Smooth muscle cell of the brain vasculature (primary cell): ENCODE results near the gene OSBPL6.
"Not testable (repeated sequence)": the region's sequence is repeated elsewhere in the genome, so short reads cannot be mapped to it uniquely, and the experiment has no call there.

Source experiments
- DNase-seq: peaks from one replicate; pipeline ENCODE4 v3.0.0-alpha.2; 2012; ENCODE audit warnings: low read depth, low spot score

OSBPL6 gene

DNA sequence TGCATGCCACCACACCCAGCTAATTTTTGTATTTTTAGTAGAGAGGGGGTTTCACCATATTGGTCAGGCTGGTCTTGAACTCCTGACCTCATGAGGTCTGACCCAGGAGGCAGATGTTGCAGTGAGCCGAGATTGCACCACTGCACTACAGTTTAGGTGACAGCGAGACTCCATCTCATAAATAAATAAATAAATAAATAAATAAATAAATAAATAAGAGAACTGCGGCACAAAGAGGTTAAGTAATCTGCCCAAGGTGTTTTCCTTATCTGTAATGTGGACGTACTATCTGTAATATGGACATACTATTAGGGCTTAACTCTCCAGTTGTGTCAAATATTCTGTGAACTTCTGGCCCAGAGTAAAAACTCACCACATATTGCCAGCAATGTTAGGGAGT, 4.1 kb downstream of the OSBPL6 start:
- not testable (repeated sequence) for DNase-seq

GRCh38 chr2:178199334-178199733, 5.0 kb downstream of the OSBPL6 start:
- DNase-seq = no peak

- DNase-seq = no peak
Measured at GRCh38 chr2:178200331-178200730, 6.0 kb downstream of the OSBPL6 start.

GRCh38 chr2:178202927-178203326, 8.6 kb downstream of the OSBPL6 start:
- DNase-seq = no peak

- DNase-seq = no peak
Measured at GRCh38 chr2:178204977-178205376, 10.7 kb downstream of the OSBPL6 start.

DNA sequence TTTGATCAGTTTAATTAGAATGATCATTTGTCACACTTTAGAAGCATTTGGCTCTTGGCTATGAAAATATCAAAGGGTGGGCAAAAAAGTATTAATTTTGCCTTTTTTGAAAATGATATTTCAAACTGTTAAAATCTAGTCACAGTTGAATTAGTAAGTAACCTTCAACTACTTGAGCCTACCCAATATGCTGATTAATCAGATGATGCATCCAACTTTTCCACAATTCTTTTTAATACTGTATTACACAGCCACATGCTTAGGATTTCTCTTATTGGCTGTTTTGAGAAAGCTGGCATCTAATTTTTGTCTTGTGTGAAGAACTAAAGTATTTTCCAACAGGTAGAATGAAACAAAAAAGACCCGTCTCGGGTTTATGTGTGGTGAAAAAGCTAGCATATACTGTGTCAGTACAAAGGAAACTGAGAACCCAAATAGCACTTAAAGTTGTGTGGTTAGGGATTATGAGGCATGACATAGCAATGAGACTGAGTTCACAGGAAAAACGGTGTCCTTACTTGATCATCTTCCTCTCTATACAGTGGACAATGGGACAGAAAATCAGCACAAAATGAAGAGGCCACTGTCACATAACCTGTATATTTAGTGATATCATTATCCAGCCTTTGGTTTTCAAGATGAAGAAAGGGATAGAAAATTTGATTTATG, 11.7 kb downstream of the OSBPL6 start:
- DNase-seq = no peak

DNA sequence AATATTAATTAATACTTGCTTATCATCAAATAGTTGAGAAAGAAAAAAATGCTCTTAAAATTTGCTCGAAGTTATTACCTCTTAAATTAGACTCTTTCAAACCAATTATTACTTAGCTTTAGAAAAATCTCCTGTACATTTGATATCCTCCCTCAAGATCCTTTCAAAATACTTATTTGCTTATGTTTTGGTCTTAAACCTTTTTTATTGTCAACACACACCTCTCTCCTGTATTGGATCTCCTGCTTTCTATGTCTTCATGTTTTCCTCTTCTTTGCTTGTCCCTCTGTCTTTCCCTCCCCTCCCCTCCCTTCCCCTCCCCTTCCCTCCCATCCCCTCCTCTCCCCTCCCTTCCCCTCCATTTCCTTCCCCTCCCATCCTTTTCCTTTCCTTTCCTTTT, 14.0 kb downstream of the OSBPL6 start:
- no peak for DNase-seq

GRCh38 chr2:178208817-178209216, 14.5 kb downstream of the OSBPL6 start:
- no peak for DNase-seq

DNA sequence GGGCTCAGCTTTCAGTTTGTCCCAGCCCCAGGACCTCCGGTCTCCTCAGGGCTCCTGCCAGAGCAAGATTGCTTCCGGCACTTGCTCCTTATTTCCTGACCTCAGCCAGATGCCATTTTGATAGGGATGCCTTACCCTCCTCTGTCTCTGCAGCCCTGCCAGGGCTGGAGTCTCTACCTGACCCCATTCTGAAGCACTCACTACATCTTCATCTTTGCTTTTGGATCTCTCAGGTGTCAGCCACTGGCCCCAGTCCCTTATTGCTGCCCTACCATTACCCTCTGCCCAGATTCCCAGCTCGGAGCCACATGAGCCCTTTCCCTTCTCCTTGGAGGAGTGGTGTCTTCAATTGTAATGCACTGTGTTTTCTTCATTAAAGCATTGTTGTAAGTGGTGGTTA, 17.1 kb downstream of the OSBPL6 start:
- no peak for DNase-seq

DNA sequence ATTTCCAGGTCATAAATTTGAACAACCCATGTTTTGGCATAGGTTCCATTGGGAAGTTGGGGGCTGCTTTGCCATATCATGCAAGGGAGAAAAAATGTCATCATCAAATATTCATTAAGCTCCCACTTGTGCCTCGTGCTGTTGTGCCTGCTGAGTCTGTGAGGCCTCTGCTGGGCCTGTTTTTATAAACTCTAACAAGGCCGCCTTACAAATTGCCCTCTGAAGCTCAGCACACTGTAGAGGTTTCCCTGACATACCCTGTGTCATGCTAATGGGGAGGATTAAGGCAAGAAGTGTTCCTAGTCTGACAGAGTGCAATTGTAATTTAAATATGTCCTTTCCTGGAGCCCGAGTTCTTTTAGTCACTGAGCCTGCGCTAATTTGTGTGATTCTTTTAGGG, 17.6 kb downstream of the OSBPL6 start:
- no peak for DNase-seq

DNA sequence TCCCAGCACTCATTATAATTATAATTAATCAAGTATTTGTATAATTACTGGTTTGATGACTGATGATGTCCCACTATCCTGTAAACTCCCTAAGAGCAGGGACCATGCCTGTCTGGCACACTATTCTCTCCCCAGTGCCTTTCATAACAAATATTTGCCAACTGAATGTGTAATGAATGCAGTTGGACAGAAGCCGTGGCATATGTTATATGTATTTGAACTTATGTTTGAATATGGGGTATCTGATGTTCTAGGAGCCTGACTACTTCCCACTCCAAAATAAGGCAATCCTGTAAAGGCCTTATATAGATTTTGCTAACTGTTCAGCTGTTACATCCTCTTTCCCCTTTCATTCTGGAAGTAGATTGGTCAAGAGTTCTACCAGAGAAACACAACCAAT, 19.7 kb downstream of the OSBPL6 start:
- no peak for DNase-seq

DNA sequence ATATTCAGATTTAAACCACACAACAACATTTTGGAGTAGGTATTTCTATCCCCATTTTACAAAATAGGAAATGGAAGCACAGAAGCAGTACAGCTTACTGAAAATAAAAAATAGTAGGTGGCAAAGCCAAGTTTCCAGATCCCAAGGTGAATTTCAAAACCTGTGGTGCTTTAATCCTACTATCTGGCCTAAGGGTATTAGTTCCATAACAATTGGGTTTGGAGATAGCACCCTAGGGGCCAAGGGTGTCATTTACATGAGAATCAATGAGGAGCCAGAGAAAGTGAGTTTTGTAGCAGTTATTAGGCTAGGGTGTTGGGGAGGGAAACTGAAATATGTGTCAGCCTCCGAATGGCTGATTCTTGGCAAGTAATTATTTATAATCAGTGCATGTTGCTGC, 24.9 kb downstream of the OSBPL6 start:
- DNase-seq = no peak

DNA sequence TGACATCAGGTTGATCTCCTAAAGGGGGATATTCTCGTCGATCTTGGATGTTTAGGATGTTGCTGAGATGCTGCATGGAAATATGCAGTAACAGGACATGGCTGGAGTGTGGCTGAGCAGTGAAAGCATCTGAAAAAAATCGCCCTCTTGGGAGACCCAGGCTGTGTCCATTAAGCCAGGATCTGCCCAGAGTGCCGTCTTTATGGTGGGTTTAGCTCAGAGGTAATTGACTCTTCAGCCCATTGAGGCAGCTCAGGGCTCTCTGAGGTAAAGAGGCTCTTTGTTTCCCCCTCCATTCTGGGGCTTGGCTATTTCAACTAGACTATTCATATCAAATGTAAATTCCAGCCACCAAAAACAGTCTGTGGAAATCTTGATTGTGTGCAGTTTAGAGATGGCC, 26.5 kb downstream of the OSBPL6 start:
- DNase-seq = no peak

DNA sequence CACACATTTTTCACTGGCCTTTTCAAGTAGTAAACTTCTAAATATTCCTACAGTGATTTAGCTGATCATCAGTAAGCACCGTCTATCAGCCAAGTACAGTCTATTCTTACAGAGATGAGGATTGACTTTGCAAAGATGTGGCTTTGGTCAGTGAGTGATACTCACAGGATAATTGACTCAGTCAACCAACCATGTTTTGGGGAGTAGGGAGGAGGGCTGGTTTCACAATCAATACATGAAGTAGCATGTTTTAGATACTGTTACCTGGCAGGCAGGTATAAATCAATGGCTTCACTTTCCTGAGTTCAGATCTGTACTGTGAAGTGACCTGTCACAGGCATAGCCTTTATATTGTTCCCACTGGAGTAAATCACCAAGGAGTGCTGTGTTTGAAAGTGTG, 27.2 kb downstream of the OSBPL6 start:
- DNase-seq = no peak

DNA sequence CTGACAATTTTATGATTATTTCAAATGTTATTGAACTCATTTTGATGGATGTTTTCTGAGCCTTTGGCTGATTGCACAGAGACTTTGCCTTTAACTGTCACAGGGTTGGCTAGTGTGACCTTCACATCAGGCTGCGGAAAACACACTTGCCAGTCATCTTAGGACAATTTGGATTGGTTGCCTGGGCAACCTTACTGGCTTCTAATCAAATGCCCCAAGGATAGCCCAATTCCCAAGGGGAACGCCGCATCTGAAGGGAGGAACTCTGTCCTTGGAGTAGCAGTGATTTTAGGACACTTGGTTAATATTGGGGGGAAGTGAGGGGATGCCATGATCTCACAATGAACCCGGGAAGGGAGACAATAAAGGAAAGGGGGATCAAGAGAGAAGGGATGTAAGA, 29.5 kb downstream of the OSBPL6 start:
- no peak for DNase-seq

GRCh38 chr2:178225006-178225805, 30.9 kb downstream of the OSBPL6 start:
- no peak for DNase-seq

GRCh38 chr2:178227187-178227586, 32.9 kb downstream of the OSBPL6 start:
- no peak for DNase-seq

GRCh38 chr2:178229927-178230326, 35.6 kb downstream of the OSBPL6 start:
- DNase-seq = no peak

GRCh38 chr2:178230396-178230795, 36.1 kb downstream of the OSBPL6 start:
- DNase-seq = no peak

DNA sequence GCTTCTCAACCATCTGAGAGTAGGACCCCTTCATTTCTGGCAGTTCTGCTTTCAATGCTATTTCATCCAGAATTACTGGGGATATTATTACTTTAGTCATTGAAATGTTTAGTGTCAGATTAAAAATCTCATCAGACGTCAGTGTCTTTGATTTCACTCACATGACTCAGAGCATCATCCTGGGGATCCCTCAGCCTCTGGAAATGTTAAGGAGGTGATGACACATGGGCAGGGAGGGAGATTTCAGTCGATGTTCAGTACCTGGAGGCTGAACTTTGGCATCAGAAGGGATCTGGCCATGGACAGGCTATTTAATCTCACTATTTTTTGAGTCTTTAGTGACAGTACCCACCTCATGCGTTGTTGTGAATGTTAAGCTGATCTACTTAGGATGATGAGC, 39.1 kb downstream of the OSBPL6 start:
- DNase-seq = no peak

GRCh38 chr2:178234648-178235047, 40.3 kb downstream of the OSBPL6 start:
- no peak for DNase-seq

GRCh38 chr2:178237488-178238153, 43.3 kb downstream of the OSBPL6 start:
- DNase-seq = no peak

- no peak for DNase-seq
Measured at GRCh38 chr2:178238154-178238521, 43.8 kb downstream of the OSBPL6 start.
